DMS53 (cell line): ENCODE measurements around the gene ZDHHC14.
"Not testable (repeated sequence)": the region's sequence is repeated elsewhere in the genome, so short reads cannot be mapped to it uniquely, and the experiment has no call there.

Experiments
- DNase-seq: peaks from one replicate; lab custom pipeline; 2025; lab: John Stamatoyannopoulos, UW

ZDHHC14 gene

DNA sequence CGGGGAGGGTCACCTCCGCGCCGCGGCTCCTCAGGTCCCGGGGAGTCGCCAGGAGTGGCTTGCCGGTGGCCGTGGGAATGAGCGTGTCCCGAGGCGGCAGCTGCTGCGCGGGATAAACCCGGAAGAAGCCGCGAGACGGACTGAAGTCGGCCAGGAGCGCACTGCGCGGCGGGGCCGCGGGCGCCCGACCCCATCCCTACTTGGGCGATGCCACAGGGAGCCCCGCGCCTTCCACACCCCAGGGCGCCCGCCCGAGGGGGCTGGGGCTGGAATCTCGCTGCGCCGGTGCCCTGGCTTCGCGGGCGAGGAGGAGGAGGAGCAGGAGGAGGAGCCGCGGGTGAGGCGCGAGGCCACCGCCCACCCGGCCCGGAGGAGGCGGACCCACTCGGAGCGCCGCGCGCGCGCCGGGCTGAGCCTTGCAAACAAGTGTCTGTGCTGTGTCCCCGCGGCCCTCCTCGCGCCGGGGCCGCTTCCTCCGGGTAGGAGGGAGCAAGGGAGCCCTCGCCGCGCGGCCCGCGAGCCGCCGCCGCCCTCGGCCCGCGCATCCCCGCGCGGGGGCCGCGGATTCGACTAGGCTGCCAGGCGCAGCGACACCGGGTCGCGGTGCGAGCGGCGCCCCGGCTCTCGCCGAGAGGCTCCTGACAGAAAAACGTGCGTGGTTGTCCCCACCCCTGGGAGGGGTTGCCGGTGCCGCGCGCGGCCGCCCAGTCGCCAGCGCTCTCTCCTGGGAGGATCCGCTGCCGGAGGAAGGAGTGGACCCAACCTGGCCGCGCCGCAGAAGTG lies at the start of gene ZDHHC14:
Gene ZDHHC14 (plus strand): TSS at position 412 of the 783 bp plus-strand sequence.
- peak; percentile 93 for DNase-seq

DNA sequence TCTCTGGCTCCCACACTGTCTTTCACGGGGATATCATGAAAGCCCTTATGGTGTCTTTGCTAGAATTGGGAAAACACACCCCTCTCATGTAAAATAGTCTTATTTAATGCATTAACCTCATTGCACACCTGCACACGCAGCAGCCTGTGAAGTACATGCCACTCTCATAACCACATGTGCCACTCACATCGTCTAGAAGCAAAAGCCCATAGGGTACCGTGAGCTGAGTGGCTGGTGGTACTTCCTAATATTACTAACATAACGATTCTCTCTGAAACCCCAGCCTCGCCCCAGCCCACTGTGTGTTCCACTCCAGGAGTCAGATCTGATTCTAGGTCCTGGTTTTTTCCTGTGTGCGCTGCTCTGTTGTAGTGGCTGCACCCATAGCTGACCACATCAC lies 48.2 kb upstream of the ZDHHC14 start:
- DNase-seq: no peak

DNA sequence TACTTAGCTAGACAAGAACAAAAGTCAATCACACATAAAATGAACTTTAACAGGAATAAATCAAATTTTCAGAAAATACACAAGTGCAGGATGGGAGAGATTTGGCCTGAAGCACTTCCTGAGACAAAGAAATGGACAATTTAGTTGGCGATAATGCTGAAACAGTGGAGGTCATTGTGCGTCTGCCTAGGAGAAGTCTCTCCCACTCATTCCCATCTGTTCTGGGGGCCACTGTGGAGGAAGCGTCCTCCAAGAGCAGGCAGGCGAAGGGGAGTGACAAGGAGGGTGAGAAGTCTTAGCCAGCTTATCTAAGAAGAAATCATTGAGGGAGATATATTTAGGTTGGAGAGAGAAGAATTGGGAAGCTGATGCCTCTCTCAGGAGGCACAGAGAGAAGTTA lies 47.5 kb upstream of the ZDHHC14 start:
- no peak for DNase-seq

DNA sequence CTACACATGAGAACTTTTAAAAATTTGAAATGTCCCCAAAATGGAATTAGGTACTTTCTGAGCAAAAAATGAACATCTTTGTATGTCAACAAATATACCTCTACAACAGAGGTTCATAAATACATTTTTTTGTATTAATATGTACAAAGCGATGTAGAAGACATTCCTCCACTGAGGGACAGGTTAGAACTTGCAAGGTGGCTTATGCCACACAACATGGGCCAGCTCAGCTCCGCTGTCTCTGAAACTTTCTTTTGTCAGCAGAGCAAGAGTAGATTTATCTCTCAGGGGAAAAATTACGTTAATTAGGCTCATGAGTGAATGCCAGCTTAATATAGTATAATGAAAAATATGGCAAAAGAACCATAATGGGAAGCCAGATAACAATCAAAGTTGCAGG lies 47.0 kb upstream of the ZDHHC14 start:
- no peak for DNase-seq

DNA sequence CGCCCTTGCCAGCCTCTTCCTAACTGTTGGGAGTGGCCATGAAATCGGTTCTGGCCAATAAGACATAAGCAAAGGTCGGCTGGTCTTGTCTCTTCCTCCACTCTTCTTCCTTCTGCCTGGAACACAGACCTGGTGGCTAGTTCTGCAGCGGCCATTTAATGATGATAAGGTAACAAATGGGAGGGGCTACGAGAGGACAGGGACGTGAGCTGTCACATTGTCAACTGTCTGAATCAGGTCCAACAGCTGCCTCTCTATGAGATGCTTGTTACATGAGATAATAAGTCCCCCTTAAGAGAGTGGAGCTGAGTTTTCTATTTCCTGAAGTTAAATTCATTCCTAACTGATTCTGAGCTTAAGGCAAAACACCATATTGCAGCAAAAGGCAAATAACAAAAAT lies 45.2 kb upstream of the ZDHHC14 start:
- peak; percentile 6 for DNase-seq

DNA sequence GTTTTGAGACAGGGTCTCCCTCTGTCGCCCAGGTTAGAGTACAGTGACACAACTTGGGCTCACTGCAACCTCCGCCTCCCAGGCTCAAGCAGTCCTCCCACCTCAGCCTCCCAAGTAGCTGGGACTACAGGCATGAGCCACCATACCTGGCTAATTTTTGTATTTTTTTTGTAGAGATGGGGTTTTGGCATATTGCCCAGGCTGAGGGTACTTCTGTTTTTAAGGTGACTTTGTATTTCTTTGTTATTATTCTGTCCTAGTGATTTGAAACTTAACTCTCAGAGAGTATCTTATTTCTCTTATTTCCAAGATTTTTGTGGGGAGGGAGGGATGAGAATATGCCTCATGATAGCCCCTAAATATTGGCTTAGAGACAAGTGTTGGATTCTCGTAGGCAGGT lies 43.7 kb upstream of the ZDHHC14 start:
- not testable (repeated sequence) for DNase-seq

DNA sequence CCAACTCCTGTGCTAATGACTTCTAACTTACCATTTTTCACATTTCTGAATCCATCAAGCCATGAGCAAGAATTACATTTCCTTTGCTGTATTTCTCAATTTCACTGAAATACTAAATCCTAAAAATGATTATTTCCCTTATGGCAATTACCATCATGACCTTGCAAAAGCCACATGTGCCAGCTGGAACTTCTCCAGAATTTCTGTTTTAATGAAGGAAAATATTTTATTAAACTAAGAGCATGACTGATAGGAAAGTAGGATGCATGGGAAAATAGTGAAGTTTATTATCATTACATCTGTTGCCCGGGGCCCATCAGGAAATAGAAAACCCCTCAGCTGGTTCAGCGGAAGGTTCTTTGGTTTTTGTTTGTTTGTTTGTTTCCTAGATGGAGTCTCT lies 43.2 kb upstream of the ZDHHC14 start:
- DNase-seq: no peak

DNA sequence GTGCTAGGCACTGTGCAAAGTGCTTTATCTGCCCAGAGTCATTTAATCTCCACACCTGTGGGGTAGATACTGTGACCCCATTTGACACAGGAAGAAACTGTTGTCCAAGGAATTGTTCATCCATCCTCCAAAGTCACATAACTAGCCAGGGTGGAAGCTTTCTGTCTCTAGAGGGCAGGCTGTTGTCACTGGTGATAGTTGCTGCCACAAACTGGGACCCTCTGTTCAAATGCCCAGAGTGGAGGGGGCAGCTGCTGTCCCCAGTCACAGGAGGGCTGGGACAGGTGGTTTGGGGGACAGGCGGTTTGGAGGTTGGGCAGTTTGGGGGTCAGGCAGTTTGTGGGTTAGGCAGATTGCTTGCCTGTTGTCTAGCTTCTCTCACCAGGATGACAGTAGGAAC lies 41.6 kb upstream of the ZDHHC14 start:
- DNase-seq: no peak

DNA sequence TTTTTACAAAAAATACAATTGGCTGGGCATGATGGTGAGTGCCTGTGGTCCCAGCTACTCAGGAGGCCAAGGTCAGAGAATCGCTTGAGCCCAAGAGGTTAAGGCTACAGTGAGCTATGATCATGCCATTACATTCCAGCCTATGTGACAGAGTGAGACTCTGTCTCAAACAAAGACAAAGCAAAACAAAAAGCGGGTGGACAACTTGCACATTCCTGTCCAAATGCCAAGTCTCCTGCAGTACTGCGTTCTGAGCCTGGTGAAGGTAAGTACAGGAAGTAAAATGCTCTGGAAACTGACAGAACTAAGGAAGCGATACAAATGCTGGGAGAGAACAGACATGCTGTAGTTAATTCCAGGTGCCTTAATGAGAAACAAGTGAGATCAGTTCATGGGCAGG lies 37.3 kb upstream of the ZDHHC14 start:
- no peak for DNase-seq

DNA sequence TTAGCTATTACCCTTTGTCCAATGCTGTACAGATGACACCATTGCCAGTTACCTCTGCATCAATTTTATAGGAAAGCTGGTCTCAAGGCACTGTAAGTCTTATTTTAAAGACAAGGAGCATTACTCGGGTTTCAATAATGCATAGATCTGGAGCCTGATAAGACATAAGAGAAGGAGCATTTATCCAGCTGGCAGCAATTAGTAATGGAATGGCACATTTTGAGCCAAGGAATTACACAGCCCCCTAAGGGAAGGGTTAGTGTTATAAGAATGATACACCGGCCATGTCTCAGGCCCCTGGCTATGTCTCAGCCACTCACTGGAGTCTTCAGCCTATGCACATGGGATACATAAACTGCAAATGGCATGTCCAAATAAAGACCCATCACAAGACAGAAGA lies 34.6 kb upstream of the ZDHHC14 start:
- no peak for DNase-seq

DNA sequence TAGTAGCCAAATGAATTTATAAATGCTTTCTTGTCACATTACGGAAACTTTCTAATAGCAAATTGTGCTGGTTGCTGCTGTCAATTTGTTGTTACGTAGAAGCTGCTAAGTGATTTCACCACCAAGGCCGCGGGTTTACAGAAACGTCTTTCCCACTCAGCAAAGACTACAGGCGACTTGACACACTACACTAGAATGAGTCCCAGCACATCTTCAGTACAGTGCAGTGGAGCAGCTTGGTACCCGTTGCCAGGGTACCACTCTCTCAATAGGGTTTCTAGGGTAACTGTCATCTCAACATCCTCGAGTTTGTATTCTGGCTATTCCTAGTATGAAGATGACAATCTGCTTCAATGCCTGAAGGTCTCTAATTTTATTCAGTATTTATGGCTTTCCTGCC lies 22.7 kb upstream of the ZDHHC14 start:
- no peak for DNase-seq

DNA sequence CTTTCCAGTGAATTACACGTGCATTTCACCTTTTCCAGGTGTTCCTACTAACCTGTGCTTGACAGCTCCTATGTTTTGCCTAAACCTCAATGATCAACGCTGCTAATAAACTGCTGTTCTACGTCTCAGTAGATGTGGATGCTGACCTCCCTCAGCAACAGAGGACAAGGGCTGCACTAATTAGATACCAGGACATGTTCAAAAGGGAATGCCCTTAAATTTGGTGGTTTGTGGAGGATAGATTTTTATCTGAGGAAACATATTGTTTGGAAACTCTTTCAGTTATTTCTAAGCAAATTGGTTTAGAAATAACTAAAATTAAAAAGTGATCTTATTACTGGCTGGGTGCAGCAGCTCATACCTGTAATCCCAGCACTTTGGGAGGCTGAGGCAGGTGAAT lies 19.1 kb upstream of the ZDHHC14 start:
- no peak for DNase-seq

DNA sequence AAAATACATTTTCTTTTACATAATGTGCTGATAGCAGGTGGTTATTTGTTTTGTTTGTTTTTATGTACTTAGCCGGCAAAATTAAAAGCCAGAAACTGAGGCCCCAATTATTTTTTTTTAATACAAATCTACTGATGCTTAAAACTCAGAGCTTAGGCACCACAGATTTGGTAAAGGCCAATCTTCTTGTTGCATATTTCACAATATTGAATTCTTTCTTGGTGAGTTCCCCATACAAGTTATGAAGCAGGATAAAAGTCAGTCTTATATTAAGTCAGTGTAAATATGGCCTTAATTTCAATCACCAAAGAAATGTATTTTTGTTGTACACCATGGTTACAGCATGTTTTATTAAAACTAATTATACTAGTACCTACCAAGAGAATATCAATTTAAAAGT lies 16.3 kb upstream of the ZDHHC14 start:
- DNase-seq: no peak

DNA sequence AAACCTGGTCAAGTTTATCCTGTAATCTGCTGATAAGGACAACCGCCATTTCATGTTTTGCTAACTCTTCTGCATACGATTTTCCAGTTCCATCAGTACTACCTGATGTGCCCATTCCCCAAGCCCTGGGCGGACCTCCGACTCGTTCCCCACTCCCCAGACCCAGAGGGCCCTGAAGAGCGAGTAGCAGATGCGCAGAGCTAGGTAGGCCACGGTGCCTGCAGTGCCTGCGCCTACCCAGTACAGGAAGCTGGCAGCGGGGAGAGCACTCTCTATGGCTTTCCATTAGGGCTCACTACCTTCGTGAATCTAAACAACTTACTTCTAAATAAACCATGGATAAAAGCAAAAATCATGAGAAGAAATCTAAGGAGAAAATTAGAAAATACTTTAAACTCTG lies 14.3 kb upstream of the ZDHHC14 start:
- no peak for DNase-seq

DNA sequence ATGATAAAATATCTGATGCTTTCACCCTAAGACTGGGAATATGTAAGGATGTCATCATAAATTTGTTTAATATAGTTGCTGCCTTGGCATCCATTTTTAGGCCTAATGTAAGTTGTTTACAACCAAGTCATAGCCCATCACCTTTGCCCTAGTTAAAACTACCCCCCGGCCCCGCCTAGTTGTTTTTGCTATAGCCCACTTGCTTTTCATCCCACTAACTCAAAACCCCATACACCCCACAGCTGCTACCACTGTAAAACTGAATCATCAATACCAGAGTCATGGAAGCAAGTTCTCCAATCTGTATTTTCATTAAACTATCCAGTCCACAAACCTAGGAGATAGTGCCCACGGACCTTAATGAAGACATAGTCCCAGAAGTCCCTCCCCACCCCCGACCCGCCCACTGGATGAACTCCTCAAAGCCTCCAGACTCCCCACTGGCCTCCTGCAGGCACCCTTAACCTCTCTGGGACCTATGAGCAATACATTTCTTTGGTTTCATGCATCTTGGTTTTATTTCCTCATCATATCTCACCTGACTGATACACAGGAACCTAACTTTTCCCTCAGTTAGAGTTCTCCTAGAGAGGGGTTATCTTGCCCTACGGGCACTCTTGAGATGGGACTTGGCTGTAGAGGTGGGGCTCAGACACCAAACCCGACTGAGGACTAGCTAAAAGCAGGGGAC lies 12.5 kb upstream of the ZDHHC14 start:
- DNase-seq: no peak

DNA sequence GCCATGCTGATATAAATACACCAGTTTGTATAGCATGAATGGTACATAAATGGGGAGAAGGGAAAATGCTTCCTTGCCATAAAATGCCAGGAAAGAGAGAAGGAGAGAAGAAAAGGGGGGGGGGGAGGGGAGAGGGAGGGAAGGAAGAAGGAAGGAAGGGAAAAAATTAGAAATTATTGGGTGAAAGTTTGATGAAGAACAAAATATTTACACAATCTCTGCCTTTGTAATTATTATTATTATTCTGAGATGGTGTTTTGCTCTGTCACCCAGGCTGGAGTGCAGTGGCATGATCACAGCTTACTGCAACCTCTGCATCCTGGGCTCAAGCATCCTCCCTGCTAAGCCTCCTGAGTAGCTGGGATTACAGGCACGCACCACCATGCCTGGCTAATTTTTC lies 10.2 kb upstream of the ZDHHC14 start:
- no peak for DNase-seq

DNA sequence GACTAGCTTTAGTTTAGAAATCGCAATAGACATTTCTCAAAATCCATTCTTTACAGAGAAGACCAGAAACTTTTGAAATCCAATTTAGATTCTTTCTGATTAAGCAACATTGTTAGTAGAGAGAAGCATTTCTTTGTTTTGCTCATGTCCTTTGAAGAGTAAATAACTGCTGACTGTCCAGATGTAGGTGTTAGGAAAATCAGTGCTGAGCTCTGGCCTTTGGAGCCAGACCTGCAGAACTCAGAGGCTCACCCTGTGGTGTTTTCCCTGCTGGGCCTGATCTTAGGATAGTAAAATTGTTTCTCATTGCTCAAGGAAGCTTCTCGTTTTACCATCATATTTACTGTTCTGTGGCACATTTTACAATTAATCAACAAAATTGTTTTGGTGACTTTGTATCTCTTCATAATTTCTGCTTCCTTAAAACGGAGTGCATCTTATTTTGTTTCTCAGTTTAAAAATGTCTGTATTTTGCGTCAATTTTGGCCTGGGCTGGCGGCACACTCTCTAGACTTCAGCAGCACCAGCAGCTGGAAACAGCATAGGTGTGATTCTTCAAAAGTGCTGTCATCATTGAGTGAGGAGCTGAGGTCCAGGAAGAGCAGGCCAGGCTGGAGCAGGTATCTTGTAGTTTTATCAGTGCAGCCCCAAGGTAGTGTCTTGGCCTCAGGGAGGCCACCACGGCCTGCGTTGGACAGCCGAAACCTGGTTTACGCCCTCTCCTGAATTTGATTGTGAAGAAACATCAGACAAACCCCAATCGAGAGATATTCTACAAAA lies 8.3 kb upstream of the ZDHHC14 start:
- no peak for DNase-seq

DNA sequence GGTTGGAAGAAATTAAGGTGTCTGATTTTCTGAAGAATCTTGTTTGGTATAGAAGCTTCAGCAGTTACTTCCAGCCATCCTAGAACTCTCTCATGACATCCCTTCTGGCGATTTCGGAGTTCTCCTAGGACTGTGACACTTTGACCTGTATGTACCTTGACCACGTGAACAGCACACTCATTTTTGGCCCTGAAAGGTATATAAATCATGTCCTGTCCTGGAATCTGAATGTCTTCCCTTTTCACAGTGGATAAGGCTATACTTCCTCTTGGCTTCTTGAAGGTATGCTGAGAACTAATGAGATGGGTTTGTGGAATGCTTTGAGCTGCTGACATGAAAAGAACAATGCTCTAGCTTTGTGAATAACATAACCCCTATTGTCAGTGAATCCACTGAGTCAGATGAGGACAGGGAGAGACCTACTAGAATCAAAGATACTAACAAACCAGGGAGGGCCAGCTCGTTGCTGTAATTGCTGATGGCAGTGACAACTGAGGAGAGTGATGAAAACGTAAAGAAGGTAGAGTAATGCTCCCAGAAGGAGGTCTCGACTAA lies 6.0 kb upstream of the ZDHHC14 start:
- no peak for DNase-seq

DNA sequence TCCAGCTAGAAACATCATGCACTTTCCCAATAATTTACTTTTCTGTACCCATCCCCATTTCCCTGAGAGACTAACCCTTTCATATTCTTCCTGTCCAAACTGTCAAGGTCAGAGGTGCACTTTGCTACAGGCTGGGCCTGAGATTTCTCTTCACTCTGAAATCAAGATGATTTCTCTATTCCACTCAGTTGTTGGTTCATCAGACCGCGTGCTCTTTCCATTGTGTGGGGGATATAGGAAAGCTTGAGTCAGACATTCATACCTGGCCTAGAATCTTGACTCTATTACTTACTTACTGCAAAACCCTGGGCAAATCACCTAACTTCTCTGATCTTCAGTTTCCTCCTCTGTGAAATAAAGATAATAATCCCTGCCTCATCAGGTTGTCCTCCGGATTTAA lies 4.7 kb upstream of the ZDHHC14 start:
- no peak for DNase-seq

DNA sequence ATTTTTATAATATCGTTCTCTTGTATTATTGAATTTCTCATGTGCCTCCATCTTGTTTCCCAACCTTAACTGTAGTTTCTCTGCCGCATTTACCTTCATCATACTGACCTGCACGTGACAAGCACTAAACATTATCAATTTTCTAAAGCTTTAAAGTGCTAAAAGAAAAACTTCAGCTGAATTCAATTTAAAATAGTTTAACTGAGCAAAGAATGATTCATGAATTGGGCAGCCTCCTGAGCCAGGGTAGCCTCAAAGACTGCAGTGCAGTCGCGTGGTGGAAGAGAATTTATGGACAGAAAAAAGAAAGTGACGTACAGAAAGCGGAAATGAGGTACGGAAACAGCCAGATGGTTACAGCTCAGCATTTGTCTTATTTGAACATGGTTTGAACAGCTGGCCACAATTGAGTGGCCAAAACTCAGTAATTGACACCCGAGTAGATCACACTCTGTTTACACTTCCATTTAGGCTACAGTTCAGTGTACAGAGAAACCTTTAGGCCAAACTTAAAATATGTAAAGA lies 4.2 kb upstream of the ZDHHC14 start:
- DNase-seq: peak; percentile 93

DNA sequence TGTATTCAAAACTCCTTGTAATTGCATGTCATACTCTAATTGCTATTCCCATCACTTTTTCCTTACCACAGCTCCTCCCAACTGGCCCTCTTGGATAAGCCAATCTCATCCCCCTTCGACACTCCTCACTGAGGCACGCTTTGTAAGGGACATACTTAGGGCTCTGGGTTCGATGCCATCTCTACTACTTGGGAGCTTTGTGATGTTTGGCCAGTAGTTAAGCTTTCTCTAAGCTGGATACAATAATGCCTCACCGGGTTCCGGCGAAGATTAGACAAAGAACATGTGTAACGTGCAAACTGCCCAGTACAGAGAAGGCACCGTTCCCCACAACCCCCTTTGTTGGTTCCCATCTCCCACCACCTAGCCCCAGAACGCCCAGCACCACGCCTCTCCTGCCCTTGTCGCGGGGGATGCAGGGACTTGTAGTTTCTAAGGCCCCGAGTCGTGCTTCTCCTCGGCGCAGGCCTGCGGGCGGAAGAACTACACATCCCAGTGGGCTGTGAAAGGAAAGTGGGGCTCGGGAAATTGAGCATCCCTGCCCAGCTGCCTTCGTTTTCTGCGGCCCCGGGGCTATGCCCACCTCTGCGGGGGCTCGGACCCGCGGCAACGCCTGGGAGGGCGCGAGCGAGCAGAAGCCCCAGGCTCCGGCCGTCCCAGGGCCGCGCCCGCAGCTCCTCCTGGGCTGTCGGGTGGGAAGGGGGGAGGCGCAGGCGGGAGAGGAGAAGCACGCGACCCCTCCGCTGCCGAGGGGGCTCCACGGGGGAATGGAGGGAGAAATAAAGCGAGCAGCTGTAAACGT lies 1.1 kb upstream of the ZDHHC14 start:
- peak; percentile 95 for DNase-seq

DNA sequence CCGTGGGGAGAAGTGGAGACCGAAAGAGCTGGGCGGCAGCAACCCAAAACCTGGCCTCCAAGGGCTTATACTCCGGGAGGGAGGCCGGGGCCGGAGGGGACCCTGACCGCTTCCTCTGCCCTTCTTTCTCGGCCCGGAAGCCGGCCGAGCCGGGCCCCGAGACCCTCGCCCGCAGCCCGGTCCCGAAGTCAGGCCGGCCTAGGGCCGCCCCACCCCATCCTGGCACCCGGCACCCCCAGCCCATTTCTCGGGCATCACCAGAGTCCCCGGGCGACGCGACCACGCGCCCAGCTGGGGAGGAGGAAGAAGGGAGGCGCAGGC lies 572 bp upstream of the ZDHHC14 start:
- DNase-seq: peak; percentile 60
